RWPE1 (cell line): ENCODE results near the gene RBM20.
A peak's percentile ranks its signal among the peaks of the same experiment; 100 is the strongest.

Experiments used
- CTCF ChIA-PET: fragments of 350-600 bp; sonication (Branson Sonifier 250); formaldehyde crosslinking; extraction: SDS; loops from one replicate; lab custom pipeline; 2021; lab: Yijun Ruan, JAX
- POLR2A ChIA-PET: fragments of 400-600 bp; formaldehyde crosslinking; extraction: SDS; loops from one replicate; lab custom pipeline; 2020; ENCODE audit warnings: antibody characterized with exemption; ENCODE audit not compliant: low non-redundant PET; lab: Yijun Ruan, JAX
- DNase-seq: peaks from one replicate; pipeline ENCODE4 v3.0.0; 2012; ENCODE audit warnings: low spot score
- H3K27ac ChIP-seq: fragments of 450-650 bp; 2 replicates; pipeline ENCODE4 v1.5.1; 2017
- CTCF ChIP-seq: fragments of 450-650 bp; conservative IDR thresholded peaks from 2 replicates; pipeline ENCODE4 v1.5.1; 2017; ENCODE audit warnings: low read depth, mild to moderate bottlenecking

The RBM20 gene

DNA sequence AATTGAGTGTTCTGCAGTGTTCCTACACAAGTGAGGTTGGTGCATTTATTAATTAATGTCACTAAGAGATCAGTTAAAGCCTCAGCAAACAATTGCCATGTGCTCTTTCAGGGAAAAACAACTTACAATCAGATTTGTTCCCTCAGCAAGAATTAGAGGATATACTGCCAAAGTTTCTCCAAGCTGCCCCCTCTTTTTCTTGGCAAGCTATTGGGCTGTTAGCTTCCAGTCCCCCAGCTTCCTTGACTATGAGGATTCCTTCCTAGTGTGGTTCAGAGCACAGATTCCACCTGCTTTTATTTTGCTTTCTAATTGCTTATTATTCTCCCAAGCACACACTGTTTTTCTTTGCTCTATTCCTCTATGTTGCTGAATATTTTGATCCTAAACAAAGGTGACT lies 112.7 kb downstream of the RBM20 start:
- ChIA-PET POLR2A (no interaction called here), CTCF (interaction anchor here (0.6 kb wide), 2 partner anchors 116 to 296 kb away, joined by 3 to 5 read pairs; no protein-coding TSS in a partner anchor)
- H3K27ac ChIP-seq = no peak overlapping the region
- DNase-seq = no peak
- TF ChIP-seq CTCF = no peak

- H3K27ac ChIP-seq = no peak overlapping the region
- POLR2A ChIA-PET = interaction anchor here (0.6 kb wide), 1 partner anchor 24 kb away, joined by 4 read pairs; no protein-coding TSS in a partner anchor
- DNase-seq = no peak
- CTCF ChIA-PET = interaction anchor here (0.6 kb wide), 1 partner anchor 50 kb away, joined by 3 read pairs; no protein-coding TSS in a partner anchor
- no peak for TF ChIP-seq CTCF
These were observed 113.5 kb downstream of the RBM20 start for GRCh38 chr10:110757586-110757985.

DNA sequence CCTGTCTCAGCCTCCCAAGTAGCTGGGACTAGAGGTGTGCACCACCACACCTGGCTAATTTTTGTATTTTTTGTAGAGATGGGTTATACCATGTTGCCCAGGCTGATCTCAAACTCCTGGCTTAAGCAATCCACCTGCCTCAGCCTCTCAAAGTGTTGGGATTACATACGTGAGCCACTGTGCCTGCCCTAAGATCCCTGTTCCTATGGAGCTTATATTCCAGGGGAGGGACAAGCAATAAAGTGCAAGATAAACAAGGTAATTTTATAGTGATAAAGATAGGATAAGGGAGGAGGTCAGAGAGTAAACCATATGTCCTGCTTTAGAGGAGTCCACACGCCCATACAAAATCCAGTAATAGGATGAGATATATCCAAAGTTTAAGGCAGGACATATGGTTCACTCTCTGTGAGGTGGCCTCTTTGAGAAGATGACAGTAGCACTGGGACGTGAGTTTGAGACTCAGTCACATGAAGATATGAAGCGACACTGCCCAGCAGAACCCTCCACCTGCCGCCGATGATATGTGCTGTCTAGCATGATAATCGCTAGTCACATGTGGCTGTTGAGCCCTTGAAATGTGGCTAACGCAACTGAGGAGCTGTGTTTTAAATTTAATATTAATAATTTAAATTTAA lies 114.1 kb downstream of the RBM20 start:
- H3K27ac ChIP-seq = no peak overlapping the region
- no peak for DNase-seq
- TF ChIP-seq CTCF = no peak
- POLR2A ChIA-PET = interaction anchor here (0.6 kb wide), 1 partner anchor 24 kb away, joined by 4 read pairs; no protein-coding TSS in a partner anchor
- CTCF ChIA-PET = interaction anchor here (0.6 to 1.1 kb wide), 2 partner anchors 12 to 50 kb away, joined by 3 to 4 read pairs; no protein-coding TSS in a partner anchor

GRCh38 chr10:110758898-110759297 lies 114.8 kb downstream of the RBM20 start:
- ChIA-PET CTCF (interaction anchor here (1.1 kb wide), 1 partner anchor 13 kb away, joined by 4 read pairs; no protein-coding TSS in a partner anchor), POLR2A (no interaction called here)
- no peak overlapping the region for H3K27ac ChIP-seq
- peak; percentile 68 for DNase-seq
- no peak for TF ChIP-seq CTCF

GRCh38 chr10:110759523-110759922 lies 115.4 kb downstream of the RBM20 start:
- CTCF ChIA-PET = no interaction called here
- no peak overlapping the region for H3K27ac ChIP-seq
- TF ChIP-seq CTCF = no peak
- no peak for DNase-seq
- POLR2A ChIA-PET = interaction anchor here (0.6 kb wide), 1 partner anchor 253 kb away, joined by 7 read pairs; no protein-coding TSS in a partner anchor

DNA sequence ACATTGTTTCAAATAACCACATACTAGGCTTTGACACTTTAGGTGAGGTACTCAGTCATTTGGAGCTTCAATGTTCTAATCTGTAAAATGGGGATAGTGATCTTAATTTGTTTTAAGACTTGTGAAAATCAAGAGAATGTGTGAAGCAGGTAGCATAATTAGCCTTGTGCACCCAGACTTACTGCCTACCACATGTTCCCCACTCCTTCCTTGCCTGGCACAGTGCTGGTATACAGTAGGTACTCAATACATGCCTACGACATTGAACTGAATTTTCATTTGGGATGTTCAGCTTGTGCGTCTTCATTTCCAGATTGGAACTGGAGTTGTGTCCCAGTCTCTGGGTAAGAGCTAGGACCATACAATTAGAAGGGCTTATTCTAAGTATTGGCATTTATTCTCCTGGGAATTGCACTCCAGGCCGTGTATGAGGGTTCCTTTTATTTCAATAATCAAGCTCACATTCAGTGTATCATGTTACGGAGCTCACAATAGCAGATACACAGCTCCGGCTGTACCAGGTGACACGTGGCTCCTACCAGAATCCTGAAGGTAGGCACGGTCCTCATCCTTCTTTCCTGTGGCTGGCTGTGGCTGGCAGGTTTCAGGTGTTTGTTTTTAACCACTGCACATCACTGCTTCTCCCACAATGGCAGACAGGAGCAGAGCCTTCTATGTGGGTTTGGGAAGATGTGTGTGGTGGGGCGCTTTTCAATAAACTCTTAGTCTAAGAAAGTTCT lies 118.1 kb downstream of the RBM20 start:
- DNase-seq = no peak
- POLR2A ChIA-PET = no interaction called here
- CTCF ChIA-PET = interaction anchor here (0.7 kb wide), 1 partner anchor 1375 kb away, joined by 3 read pairs; no protein-coding TSS in a partner anchor

More for the DNA sequence above, 118.1 kb downstream of the RBM20 start:
- no peak overlapping the region for H3K27ac ChIP-seq
- TF ChIP-seq CTCF = no peak
